ENCODE data around the gene PAPPA2. TPM values are rescaled to one million over a fixed set of nuclear protein-coding genes. Genes with fewer than 3 reads are reported as not detected.

PAPPA2 gene
- total RNA-seq, 1 experiment from 2014 or later, result 0.81 TPM

DNA sequence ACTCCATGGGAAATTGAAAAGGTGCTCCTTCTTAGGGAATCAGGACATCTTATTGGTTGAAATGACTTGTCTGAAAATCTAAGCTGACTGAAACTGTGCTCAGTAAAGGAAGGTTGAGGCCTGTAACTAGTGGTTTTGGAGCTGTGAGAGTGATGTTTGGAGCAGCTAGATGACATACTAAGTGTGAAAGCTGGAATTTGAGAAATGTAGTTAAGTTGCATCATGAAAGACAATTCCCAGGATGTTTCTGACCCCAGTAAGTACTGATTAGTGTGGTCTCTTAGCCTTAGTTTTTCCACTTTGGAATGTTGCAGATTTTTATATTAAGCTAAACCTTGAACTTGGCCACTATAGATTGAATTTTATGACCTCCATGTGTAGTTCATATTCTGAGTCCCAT lies 154.9 kb downstream of the PAPPA2 start:
- H3K79me1 ChIP-seq (ENCODE audit: insufficient read depth, low read depth, low read length, poor library complexity, severe bottlenecking), result no peaks in the 10 kb centered on the region
- no peak overlapping the region for H3K18ac ChIP-seq (ENCODE audit: insufficient read length, low read depth, low read length)
- no peak overlapping the region for H2BK12ac ChIP-seq (ENCODE audit: insufficient read length, low read depth, low read length)
- H2BK20ac ChIP-seq (ENCODE audit: low read depth, low read length, poor library complexity, severe bottlenecking), result no peak overlapping the region
- no peak overlapping the region for H2BK5ac ChIP-seq (ENCODE audit: insufficient read length, low read length)
- no peak overlapping the region for H2BK120ac ChIP-seq (ENCODE audit: low read depth, low read length, poor library complexity, severe bottlenecking)
- H3K56ac ChIP-seq (ENCODE audit: insufficient read length, low read depth, low read length), result no peak overlapping the region
- H3K27ac Mint-ChIP-seq, result no peak overlapping the region
- no peak overlapping the region for H3T11ph ChIP-seq (ENCODE audit: low read length)
- TF ChIP-seq, protein P1, sequence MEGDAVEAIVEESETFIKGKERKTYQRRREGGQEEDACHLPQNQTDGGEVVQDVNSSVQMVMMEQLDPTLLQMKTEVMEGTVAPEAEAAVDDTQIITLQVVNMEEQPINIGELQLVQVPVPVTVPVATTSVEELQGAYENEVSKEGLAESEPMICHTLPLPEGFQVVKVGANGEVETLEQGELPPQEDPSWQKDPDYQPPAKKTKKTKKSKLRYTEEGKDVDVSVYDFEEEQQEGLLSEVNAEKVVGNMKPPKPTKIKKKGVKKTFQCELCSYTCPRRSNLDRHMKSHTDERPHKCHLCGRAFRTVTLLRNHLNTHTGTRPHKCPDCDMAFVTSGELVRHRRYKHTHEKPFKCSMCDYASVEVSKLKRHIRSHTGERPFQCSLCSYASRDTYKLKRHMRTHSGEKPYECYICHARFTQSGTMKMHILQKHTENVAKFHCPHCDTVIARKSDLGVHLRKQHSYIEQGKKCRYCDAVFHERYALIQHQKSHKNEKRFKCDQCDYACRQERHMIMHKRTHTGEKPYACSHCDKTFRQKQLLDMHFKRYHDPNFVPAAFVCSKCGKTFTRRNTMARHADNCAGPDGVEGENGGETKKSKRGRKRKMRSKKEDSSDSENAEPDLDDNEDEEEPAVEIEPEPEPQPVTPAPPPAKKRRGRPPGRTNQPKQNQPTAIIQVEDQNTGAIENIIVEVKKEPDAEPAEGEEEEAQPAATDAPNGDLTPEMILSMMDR (conservative IDR thresholded peaks at IDR 0.05), result no peak
- H3K79me2 ChIP-seq (ENCODE audit: insufficient read depth, low read length), result no peaks in the 10 kb centered on the region
- H2AK5ac ChIP-seq (ENCODE audit: insufficient read length, low read length), result no peak overlapping the region
- H3K36me3 Mint-ChIP-seq (ENCODE audit: insufficient read depth in 1 of 3, low read depth in 3 of 3), result no peaks in the 10 kb centered on the region
- H3K14ac ChIP-seq (ENCODE audit: insufficient read depth, low read length), result no peak overlapping the region
- no peak overlapping the region for H2AFZ ChIP-seq (ENCODE audit: low read length)
- H3K9me3 ChIP-seq (ENCODE audit: control insufficient read depth, low read depth, low read length), result no peaks in the 10 kb centered on the region
- no peak for DNase-seq
- H3K4me2 ChIP-seq (ENCODE audit: insufficient read depth, insufficient read length, low read length), result no peak overlapping the region
- no peaks in the 10 kb centered on the region for H3K27me3 ChIP-seq (ENCODE audit: insufficient read depth, low read length)
- no peak overlapping the region for H4K5ac ChIP-seq (ENCODE audit: insufficient read length, low read depth, low read length)
- H3K9ac ChIP-seq (ENCODE audit: extremely low read depth, insufficient read length, low read length), result no peak overlapping the region
- H4K20me1 ChIP-seq (ENCODE audit: control insufficient read depth, insufficient read depth, insufficient read length), result no peaks in the 10 kb centered on the region
- H3K23ac ChIP-seq (ENCODE audit: insufficient read length, low read depth, low read length), result no peak overlapping the region
- no peak overlapping the region for H2BK15ac ChIP-seq (ENCODE audit: low read depth, low read length)
- H3K4me1 ChIP-seq (ENCODE audit: insufficient read depth, low read length), result no peaks in the 10 kb centered on the region
- H3K9me3 Mint-ChIP-seq, result no peaks in the 10 kb centered on the region; a peak in 1 of 5 replicates
- no peaks in the 10 kb centered on the region for H3K4me1 Mint-ChIP-seq
- H3K27me3 Mint-ChIP-seq (ENCODE audit: low read depth), result no peaks in the 10 kb centered on the region
- H3K23me2 ChIP-seq (ENCODE audit: insufficient read length, low read depth, low read length, poor library complexity, severe bottlenecking), result no peaks in the 10 kb centered on the region
- H3K27ac ChIP-seq (ENCODE audit: insufficient read length, low read depth, low read length), result no peak overlapping the region
- H4K91ac ChIP-seq (ENCODE audit: insufficient read length, low read depth, low read length), result no peak overlapping the region
- no peak overlapping the region for H3K4me3 Mint-ChIP-seq
- no peak overlapping the region for H4K8ac ChIP-seq (replicated peaks; ENCODE audit: insufficient read length, low read depth, low read length)
- H3K4ac ChIP-seq (ENCODE audit: low read depth, low read length), result no peak overlapping the region
